ENCODE results near the gene SAA1. TPM values are rescaled to one million over a fixed set of nuclear protein-coding genes. Genes with fewer than 3 reads are reported as not detected.

Gene SAA1
- total RNA-seq, 1 donor from 2014 or later: 60.4 TPM

DNA sequence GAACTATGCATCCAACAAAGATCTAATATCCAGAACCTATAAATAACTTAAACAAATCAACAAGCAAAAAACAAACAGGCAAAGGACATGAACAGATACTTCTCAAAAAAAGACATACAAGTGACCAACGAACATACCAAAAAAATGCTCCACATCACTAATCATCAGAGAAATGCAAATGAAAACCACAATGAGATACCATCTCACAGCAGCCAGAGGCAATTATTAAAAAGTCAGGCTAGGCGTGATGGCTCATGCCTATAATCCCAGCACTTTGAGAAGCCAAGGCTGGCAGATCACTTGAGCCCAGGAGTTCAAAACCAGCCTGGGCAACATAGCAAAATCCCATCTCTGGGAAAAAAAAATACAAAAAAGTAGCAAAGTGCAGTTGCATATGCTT lies 40.2 kb upstream of the SAA1 start:
- Histone ChIP-seq H3K9me3 (no peaks in the 10 kb centered on the region), H3K4me1 (no peaks in the 10 kb centered on the region), H3K27ac (no peak overlapping the region), H3K4me3 (no peak overlapping the region), H3K27me3 (no peaks in the 10 kb centered on the region), H3K36me3 (no peaks in the 10 kb centered on the region)
- no peak for DNase-seq (ENCODE audit: extremely low spot score in 2 of 2)
- TF ChIP-seq, protein P1, sequence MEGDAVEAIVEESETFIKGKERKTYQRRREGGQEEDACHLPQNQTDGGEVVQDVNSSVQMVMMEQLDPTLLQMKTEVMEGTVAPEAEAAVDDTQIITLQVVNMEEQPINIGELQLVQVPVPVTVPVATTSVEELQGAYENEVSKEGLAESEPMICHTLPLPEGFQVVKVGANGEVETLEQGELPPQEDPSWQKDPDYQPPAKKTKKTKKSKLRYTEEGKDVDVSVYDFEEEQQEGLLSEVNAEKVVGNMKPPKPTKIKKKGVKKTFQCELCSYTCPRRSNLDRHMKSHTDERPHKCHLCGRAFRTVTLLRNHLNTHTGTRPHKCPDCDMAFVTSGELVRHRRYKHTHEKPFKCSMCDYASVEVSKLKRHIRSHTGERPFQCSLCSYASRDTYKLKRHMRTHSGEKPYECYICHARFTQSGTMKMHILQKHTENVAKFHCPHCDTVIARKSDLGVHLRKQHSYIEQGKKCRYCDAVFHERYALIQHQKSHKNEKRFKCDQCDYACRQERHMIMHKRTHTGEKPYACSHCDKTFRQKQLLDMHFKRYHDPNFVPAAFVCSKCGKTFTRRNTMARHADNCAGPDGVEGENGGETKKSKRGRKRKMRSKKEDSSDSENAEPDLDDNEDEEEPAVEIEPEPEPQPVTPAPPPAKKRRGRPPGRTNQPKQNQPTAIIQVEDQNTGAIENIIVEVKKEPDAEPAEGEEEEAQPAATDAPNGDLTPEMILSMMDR (IDR thresholded peaks at IDR 0.05): no peak
- TF ChIP-seq POLR2AphosphoS5 (IDR thresholded peaks at IDR 0.05; ENCODE audit: insufficient read depth in 1 of 2, low read depth in 1 of 2) (no peak), POLR2A (IDR thresholded peaks at IDR 0.05) (no peak)
- intact Hi-C loops (cut with DNase I): no loop called here

GRCh38 chr11:18229501-18229900 lies 36.6 kb upstream of the SAA1 start:
- intact Hi-C loops (cut with DNase I): no loop called here
- DNase-seq (ENCODE audit: extremely low spot score in 2 of 2): no peak
- Histone ChIP-seq H3K27ac (no peak overlapping the region), H3K27me3 (no peaks in the 10 kb centered on the region), H3K4me1 (no peaks in the 10 kb centered on the region), H3K4me3 (no peak overlapping the region), H3K36me3 (no peaks in the 10 kb centered on the region), H3K9me3 (no peaks in the 10 kb centered on the region)
- TF ChIP-seq, protein P1 (IDR thresholded peaks at IDR 0.05): no peak
- TF ChIP-seq POLR2AphosphoS5 (IDR thresholded peaks at IDR 0.05; ENCODE audit: insufficient read depth in 1 of 2, low read depth in 1 of 2) (no peak), POLR2A (IDR thresholded peaks at IDR 0.05) (no peak)

- no peak for DNase-seq (ENCODE audit: extremely low spot score in 2 of 2)
- intact Hi-C loops (cut with DNase I): no loop called here
- no peak overlapping the region for H3K27ac ChIP-seq
- no peaks in the 10 kb centered on the region for H3K27me3 ChIP-seq
- no peaks in the 10 kb centered on the region for H3K36me3 ChIP-seq
- H3K9me3 ChIP-seq: no peaks in the 10 kb centered on the region
- TF ChIP-seq POLR2A (IDR thresholded peaks at IDR 0.05): no peak
- TF ChIP-seq POLR2AphosphoS5 (IDR thresholded peaks at IDR 0.05; ENCODE audit: insufficient read depth in 1 of 2, low read depth in 1 of 2): no peak
- TF ChIP-seq, protein P1 (IDR thresholded peaks at IDR 0.05): no peak
- H3K4me3 ChIP-seq: no peak overlapping the region
- no peaks in the 10 kb centered on the region for H3K4me1 ChIP-seq
Measured at GRCh38 chr11:18230859-18231258, 35.2 kb upstream of the SAA1 start.

- no peak for TF ChIP-seq POLR2A (IDR thresholded peaks at IDR 0.05)
- TF ChIP-seq POLR2AphosphoS5 (IDR thresholded peaks at IDR 0.05; ENCODE audit: insufficient read depth in 1 of 2, low read depth in 1 of 2): no peak
- TF ChIP-seq, protein P1 (IDR thresholded peaks at IDR 0.05): no peak
- intact Hi-C loops (cut with DNase I): no loop called here
- no peak overlapping the region for H3K27ac ChIP-seq
Measured at GRCh38 chr11:18233912-18234311, 32.2 kb upstream of the SAA1 start.

GRCh38 chr11:18235394-18236334 lies 30.4 kb upstream of the SAA1 start:
- TF ChIP-seq, protein P1 (IDR thresholded peaks at IDR 0.05): no peak
- TF ChIP-seq POLR2A (IDR thresholded peaks at IDR 0.05) (no peak), POLR2AphosphoS5 (IDR thresholded peaks at IDR 0.05; ENCODE audit: insufficient read depth in 1 of 2, low read depth in 1 of 2) (no peak)
- no peaks in the 10 kb centered on the region for H3K4me1 ChIP-seq
- DNase-seq (ENCODE audit: extremely low spot score in 2 of 2): no peak
- intact Hi-C loops (cut with DNase I): no loop called here
- no peaks in the 10 kb centered on the region for H3K27me3 ChIP-seq
- H3K9me3 ChIP-seq: no peaks in the 10 kb centered on the region
- no peak overlapping the region for H3K27ac ChIP-seq
- no peak overlapping the region for H3K4me3 ChIP-seq
- no peaks in the 10 kb centered on the region for H3K36me3 ChIP-seq

More at GRCh38 chr11:18233912-18234311, 32.2 kb upstream of the SAA1 start:
- Histone ChIP-seq H3K4me3 (no peak overlapping the region), H3K27me3 (no peaks in the 10 kb centered on the region), H3K4me1 (no peaks in the 10 kb centered on the region), H3K36me3 (no peaks in the 10 kb centered on the region), H3K9me3 (no peaks in the 10 kb centered on the region)
- DNase-seq (ENCODE audit: extremely low spot score in 2 of 2): no peak
